Hepatocyte (in vitro differentiated cells): ENCODE measurements around the gene OR13C5. TPM values are rescaled to one million over a fixed set of nuclear protein-coding genes. Genes with fewer than 3 reads are reported as not detected.

Source experiments
- DNase-seq: peaks from one replicate; pipeline ENCODE4 v3.0.0-alpha.2; 2016; ENCODE audit warnings: low spot score
- H2AFZ ChIP-seq: fragments of 200-600 bp; sonication (generic); 2 replicates; pipeline ENCODE4 v1.6.0; 2016; ENCODE audit warnings: antibody characterized with exemption, mild to moderate bottlenecking
- H3K27ac ChIP-seq: fragments of 200-600 bp; sonication (generic); 2 replicates; pipeline ENCODE4 v1.5.1; 2016; ENCODE audit warnings: mild to moderate bottlenecking
- H3K27me3 ChIP-seq: fragments of 200-600 bp; sonication (generic); 2 replicates; pipeline ENCODE4 v1.6.1; 2016
- H3K36me3 ChIP-seq: fragments of 200-600 bp; sonication (generic); replicated peaks from 2 replicates; pipeline ENCODE4 v1.5.1; 2016; ENCODE audit warnings: low read depth; ENCODE audit not compliant: insufficient read depth
- H3K4me1 ChIP-seq: fragments of 200-600 bp; sonication (generic); 2 replicates; pipeline ENCODE4 v1.5.1; 2016; ENCODE audit warnings: mild to moderate bottlenecking, moderate library complexity; ENCODE audit not compliant: insufficient read depth
- H3K4me2 ChIP-seq: fragments of 200-600 bp; sonication (generic); 2 replicates; pipeline ENCODE4 v1.6.0; 2016
- H3K4me3 ChIP-seq: fragments of 200-600 bp; sonication (generic); 2 replicates; pipeline ENCODE4 v1.5.1; 2016; ENCODE audit warnings: mild to moderate bottlenecking
- H3K79me2 ChIP-seq: fragments of 200-600 bp; sonication (generic); 2 replicates; pipeline ENCODE4 v1.6.0; 2017; ENCODE audit warnings: mild to moderate bottlenecking
- H3K9me2 ChIP-seq: fragments of 200-600 bp; sonication (generic); replicated peaks from 2 replicates; pipeline ENCODE4 v1.6.0; 2017; ENCODE audit warnings: mild to moderate bottlenecking; ENCODE audit not compliant: insufficient read depth
- H3K9me3 ChIP-seq: fragments of 200-600 bp; sonication (generic); 2 replicates; pipeline ENCODE4 v1.5.1; 2016; ENCODE audit warnings: low read depth, mild to moderate bottlenecking
- H4K20me1 ChIP-seq: fragments of 200-600 bp; sonication (generic); 2 replicates; pipeline ENCODE4 v1.6.0; 2016; ENCODE audit warnings: mild to moderate bottlenecking; ENCODE audit not compliant: insufficient read depth, poor library complexity, severe bottlenecking
- CTCF ChIP-seq: fragments of 200-600 bp; sonication (generic); IDR thresholded peaks from 2 replicates; pipeline ENCODE4 v1.5.1; 2016; ENCODE audit warnings: antibody characterized with exemption, mild to moderate bottlenecking; ENCODE audit not compliant: poor library complexity
- EZH2 ChIP-seq: fragments of 200-600 bp; sonication (generic); IDR thresholded peaks from 2 replicates; pipeline ENCODE4 v1.6.1; 2016; ENCODE audit warnings: antibody characterized with exemption, mild to moderate bottlenecking, borderline replicate concordance
- EZH2phosphoT487 ChIP-seq: fragments of 200-600 bp; sonication (generic); IDR thresholded peaks from one replicate; pipeline ENCODE4 v1.6.1; 2018; ENCODE audit warnings: antibody characterized with exemption, mild to moderate bottlenecking, low read depth, moderate library complexity; ENCODE audit not compliant: unreplicated experiment, severe bottlenecking
- WGBS: methylation state at CpG from one replicate; pipeline ENCODE4 v1.1.6; 2016; ENCODE audit warnings: low lambda C conversion rate; ENCODE audit errors: missing lambda C conversion rate; 5-methylcytosine and 5-hydroxymethylcytosine counted together
- polyA plus RNA-seq: library from polyadenylated mRNA; unstranded; fragments of >200 nt; fragmentation: Nextera tagmentation; extraction: Ambion mirVana; gene quantifications from 2 replicates; pipeline ENCODE4 v1.2.1, GENCODE V29; 2016
- total RNA-seq: library from RNA; depleted of rRNA; stranded (reverse); fragments of >200 nt; gene quantifications from 2 replicates; pipeline ENCODE4 v1.2.3, GENCODE V29; 2014

OR13C5 gene
- total and polyA plus RNA-seq, 2 experiments from 2014 or later = not detected

GRCh38 chr9:104555521-104555920 lies 43.7 kb downstream of the OR13C5 start:
- no peak overlapping the region for H3K4me3 ChIP-seq
- no peaks in the 10 kb centered on the region for H3K36me3 ChIP-seq
- no peaks in the 10 kb centered on the region for H3K9me2 ChIP-seq
- no peak overlapping the region for H2AFZ ChIP-seq
- H4K20me1 ChIP-seq = no peaks in the 10 kb centered on the region
- 100% methylated on average over 1 of the region's 1 CpG for WGBS
- H3K79me2 ChIP-seq = no peaks in the 10 kb centered on the region
- DNase-seq = no peak
- H3K9me3 ChIP-seq = no peaks in the 10 kb centered on the region
- H3K4me1 ChIP-seq = no peaks in the 10 kb centered on the region
- no peak overlapping the region for H3K4me2 ChIP-seq
- TF ChIP-seq CTCF = no peak
- no peak for TF ChIP-seq EZH2
- TF ChIP-seq EZH2phosphoT487 = no peak
- H3K27ac ChIP-seq = no peak overlapping the region
- H3K27me3 ChIP-seq = no peaks in the 10 kb centered on the region

GRCh38 chr9:104553261-104553660 lies 46.0 kb downstream of the OR13C5 start:
- no peaks in the 10 kb centered on the region for H3K79me2 ChIP-seq
- H3K9me3 ChIP-seq = no peaks in the 10 kb centered on the region
- H3K9me2 ChIP-seq = no peaks in the 10 kb centered on the region
- no peak overlapping the region for H2AFZ ChIP-seq
- no peaks in the 10 kb centered on the region for H3K4me1 ChIP-seq
- no peak overlapping the region for H3K4me2 ChIP-seq
- no peaks in the 10 kb centered on the region for H3K36me3 ChIP-seq
- 39% methylated on average over 1 of the region's 1 CpG for WGBS
- H4K20me1 ChIP-seq = no peaks in the 10 kb centered on the region
- H3K4me3 ChIP-seq = no peak overlapping the region
- no peak for DNase-seq
- no peak for TF ChIP-seq EZH2
- no peak for TF ChIP-seq CTCF
- no peak for TF ChIP-seq EZH2phosphoT487
- no peak overlapping the region for H3K27ac ChIP-seq
- H3K27me3 ChIP-seq = no peaks in the 10 kb centered on the region

Other genes starting within 250 kb of the OR13C5 start
- gene OR13F1, start 95.2 kb downstream of the OR13C5 start, total RNA-seq = not detected in 2 replicates
- gene OR13F1, start 95.2 kb downstream of the OR13C5 start, polyA plus RNA-seq = not detected in 2 replicates
- gene OR13C4, start 72.2 kb downstream of the OR13C5 start, total RNA-seq = not detected in 2 replicates
- not detected in 2 replicates for gene OR13C4, start 72.2 kb downstream of the OR13C5 start, polyA plus RNA-seq
- gene OR13C3, start 62.6 kb downstream of the OR13C5 start, total RNA-seq = not detected in 2 replicates
- not detected in 2 replicates for gene OR13C3, start 62.6 kb downstream of the OR13C5 start, polyA plus RNA-seq
- gene OR13C8, start 30.2 kb downstream of the OR13C5 start, total RNA-seq = not detected in 2 replicates
- gene OR13C8, start 30.2 kb downstream of the OR13C5 start, polyA plus RNA-seq = not detected in 2 replicates
- gene OR13C2, start 6.2 kb upstream of the OR13C5 start, total RNA-seq = not detected in 2 replicates
- not detected in 2 replicates for gene OR13C2, start 6.2 kb upstream of the OR13C5 start, polyA plus RNA-seq
- gene OR13C9, start 18.8 kb upstream of the OR13C5 start, total RNA-seq = not detected in 2 replicates
- gene OR13C9, start 18.8 kb upstream of the OR13C5 start, polyA plus RNA-seq = not detected in 2 replicates
- gene OR13D1, start 95.1 kb upstream of the OR13C5 start, total RNA-seq = not detected in 2 replicates
- not detected in 2 replicates for gene OR13D1, start 95.1 kb upstream of the OR13C5 start, polyA plus RNA-seq
- 44.4 and 47.8 TPM in 2 replicates for gene NIPSNAP3A, start 148.3 kb upstream of the OR13C5 start, total RNA-seq
- gene NIPSNAP3A, start 148.3 kb upstream of the OR13C5 start, polyA plus RNA-seq = 31.8 and 37.3 TPM in 2 replicates
- 2.0 and 2.8 TPM in 2 replicates for gene NIPSNAP3B, start 164.7 kb upstream of the OR13C5 start, total RNA-seq
- gene NIPSNAP3B, start 164.7 kb upstream of the OR13C5 start, polyA plus RNA-seq = 1.8 and 3.3 TPM in 2 replicates